Measurements from ENCODE around the gene TMEM8B.

- TF ChIP-seq, protein P1, sequence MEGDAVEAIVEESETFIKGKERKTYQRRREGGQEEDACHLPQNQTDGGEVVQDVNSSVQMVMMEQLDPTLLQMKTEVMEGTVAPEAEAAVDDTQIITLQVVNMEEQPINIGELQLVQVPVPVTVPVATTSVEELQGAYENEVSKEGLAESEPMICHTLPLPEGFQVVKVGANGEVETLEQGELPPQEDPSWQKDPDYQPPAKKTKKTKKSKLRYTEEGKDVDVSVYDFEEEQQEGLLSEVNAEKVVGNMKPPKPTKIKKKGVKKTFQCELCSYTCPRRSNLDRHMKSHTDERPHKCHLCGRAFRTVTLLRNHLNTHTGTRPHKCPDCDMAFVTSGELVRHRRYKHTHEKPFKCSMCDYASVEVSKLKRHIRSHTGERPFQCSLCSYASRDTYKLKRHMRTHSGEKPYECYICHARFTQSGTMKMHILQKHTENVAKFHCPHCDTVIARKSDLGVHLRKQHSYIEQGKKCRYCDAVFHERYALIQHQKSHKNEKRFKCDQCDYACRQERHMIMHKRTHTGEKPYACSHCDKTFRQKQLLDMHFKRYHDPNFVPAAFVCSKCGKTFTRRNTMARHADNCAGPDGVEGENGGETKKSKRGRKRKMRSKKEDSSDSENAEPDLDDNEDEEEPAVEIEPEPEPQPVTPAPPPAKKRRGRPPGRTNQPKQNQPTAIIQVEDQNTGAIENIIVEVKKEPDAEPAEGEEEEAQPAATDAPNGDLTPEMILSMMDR (IDR thresholded peaks at IDR 0.05; ENCODE audit: low read depth, low read length) = no peak
- no peak for TF ChIP-seq POLR2A (IDR thresholded peaks at IDR 0.05; ENCODE audit: extremely low read depth, insufficient read length)
- TF ChIP-seq, protein P2, sequence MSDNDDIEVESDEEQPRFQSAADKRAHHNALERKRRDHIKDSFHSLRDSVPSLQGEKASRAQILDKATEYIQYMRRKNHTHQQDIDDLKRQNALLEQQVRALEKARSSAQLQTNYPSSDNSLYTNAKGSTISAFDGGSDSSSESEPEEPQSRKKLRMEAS (IDR thresholded peaks at IDR 0.05; ENCODE audit: low read depth, low read length) = no peak
Measured at GRCh38 chr9:35789541-35789940, 39.5 kb upstream of the TMEM8B start.
